IMR-90 (cell line): ENCODE measurements around the gene FBXL7. TPM values are rescaled to one million over a fixed set of nuclear protein-coding genes. Genes with fewer than 3 reads are reported as not detected.

ENCODE experiments used
- ATAC-seq: fragments of 200-7000 bp; cut with Tn5 transposase; 2 replicates; pipeline ENCODE4 v1.9.1; 2020; ENCODE audit warnings: low read depth, mild to moderate bottlenecking, moderate library complexity
- BruUV-seq: library from RNA; stranded (reverse); fragments of 400-500 nt; replicated peaks from 2 replicates; lab custom pipeline; 2021; lab: Mats Ljungman, UMichigan
- CTCF ChIA-PET: fragments of 300-600 bp; formaldehyde crosslinking; extraction: SDS; loops from one replicate; lab custom pipeline; 2021; ENCODE audit warnings: antibody characterized with exemption; lab: Yijun Ruan, JAX
- POLR2A ChIA-PET: fragments of 300-600 bp; sonication (Branson Sonifier 250); formaldehyde crosslinking; loops from one replicate; lab custom pipeline; 2022; ENCODE audit warnings: antibody characterized with exemption; ENCODE audit not compliant: unreplicated experiment; lab: Charles Lee
- DNase-seq: peaks from one replicate; pipeline ENCODE4 v3.0.0; 2013
- H2AFZ ChIP-seq: replicated peaks from 2 replicates; pipeline ENCODE3; 2013; ENCODE audit warnings: low read length, mild to moderate bottlenecking; ENCODE audit not compliant: poor library complexity
- H2AK5ac ChIP-seq: 2 replicates; pipeline ENCODE4 v1.6.1; 2013; ENCODE audit warnings: low read depth, low read length, inconsistent platforms
- H2AK9ac ChIP-seq: replicated peaks from 2 replicates; pipeline ENCODE3; 2013; ENCODE audit warnings: mild to moderate bottlenecking, low read depth, low read length, moderate library complexity; ENCODE audit not compliant: poor library complexity
- H2BK120ac ChIP-seq: 2 replicates; pipeline ENCODE4 v1.6.1; 2013; ENCODE audit warnings: low read depth, low read length, inconsistent platforms
- H2BK15ac ChIP-seq: 3 replicates; pipeline ENCODE4 v1.6.1; 2013; ENCODE audit warnings: low read depth, low read length, inconsistent platforms
- H2BK20ac ChIP-seq: 2 replicates; pipeline ENCODE4 v1.6.1; 2013; ENCODE audit warnings: low read depth, mild to moderate bottlenecking, inconsistent platforms, low read length, moderate library complexity
- H2BK5ac ChIP-seq: 2 replicates; pipeline ENCODE4 v1.6.1; 2013; ENCODE audit warnings: mild to moderate bottlenecking, low read depth, low read length, inconsistent platforms; ENCODE audit not compliant: poor library complexity, severe bottlenecking
- H3K14ac ChIP-seq: replicated peaks from 2 replicates; pipeline ENCODE4 v1.6.1; 2013; ENCODE audit warnings: low read depth, low read length, inconsistent platforms
- H3K18ac ChIP-seq: 2 replicates; pipeline ENCODE4 v1.6.1; 2013; ENCODE audit warnings: low read depth, low read length, control low read depth
- H3K23ac ChIP-seq: 2 replicates; pipeline ENCODE4 v1.6.1; 2013; ENCODE audit warnings: low read depth, low read length, inconsistent platforms
- H3K27ac ChIP-seq: 2 replicates; pipeline ENCODE4 v1.5.1; 2013; ENCODE audit warnings: mild to moderate bottlenecking, control low read depth, low read length; ENCODE audit not compliant: insufficient read depth
- H3K27me3 ChIP-seq: 2 replicates; pipeline ENCODE4 v1.6.1; 2013; ENCODE audit warnings: low read length; ENCODE audit not compliant: control insufficient read depth, insufficient read depth
- H3K36me3 ChIP-seq: 2 replicates; pipeline ENCODE4 v1.6.1; 2013; ENCODE audit warnings: low read length, mixed read lengths; ENCODE audit not compliant: control insufficient read depth, insufficient read depth
- H3K4ac ChIP-seq: 2 replicates; pipeline ENCODE4 v1.6.1; 2013; ENCODE audit warnings: low read depth, low read length, inconsistent platforms
- H3K4me1 ChIP-seq: 2 replicates; pipeline ENCODE4 v1.6.1; 2013; ENCODE audit warnings: low read length, mixed read lengths; ENCODE audit not compliant: control insufficient read depth, insufficient read depth
- H3K4me2 ChIP-seq: 2 replicates; pipeline ENCODE4 v1.6.1; 2013; ENCODE audit warnings: low read depth, mild to moderate bottlenecking, control low read depth, low read length, moderate library complexity
- H3K4me3 ChIP-seq: 2 replicates; pipeline ENCODE4 v1.5.1; 2013; ENCODE audit warnings: low read depth, mild to moderate bottlenecking, control low read depth, low read length, moderate library complexity; ENCODE audit not compliant: insufficient read depth
- H3K56ac ChIP-seq: 2 replicates; pipeline ENCODE4 v1.6.1; 2013; ENCODE audit warnings: low read length, inconsistent platforms; ENCODE audit not compliant: insufficient read depth; ENCODE audit errors: extremely low read depth
- H3K79me1 ChIP-seq, 2 experiments: 2 replicates each; pipeline ENCODE4 v1.6.1; 2013; ENCODE audit warnings: low read length in 2 of 2, inconsistent platforms in 1 of 2, low read depth in 1 of 2
- H3K9ac ChIP-seq: 2 replicates; pipeline ENCODE4 v1.6.1; 2013; ENCODE audit warnings: low read depth, low read length, control low read depth
- H3K9me1 ChIP-seq: 2 replicates; pipeline ENCODE4 v1.6.1; 2013; ENCODE audit warnings: low read length, inconsistent platforms; ENCODE audit not compliant: insufficient read depth
- H3K9me3 ChIP-seq: 2 replicates; pipeline ENCODE4 v1.6.1; 2013; ENCODE audit warnings: low read length; ENCODE audit not compliant: control insufficient read depth, insufficient read depth
- H4K20me1 ChIP-seq: 2 replicates; pipeline ENCODE4 v1.6.1; 2013; ENCODE audit warnings: low read length, inconsistent platforms; ENCODE audit not compliant: insufficient read depth
- H4K5ac ChIP-seq: 2 replicates; pipeline ENCODE4 v1.6.1; 2013; ENCODE audit warnings: mild to moderate bottlenecking, low read depth, low read length, control low read depth
- H4K8ac ChIP-seq, 2 experiments: 2 replicates each; pipeline ENCODE4 v1.6.1; 2013; ENCODE audit warnings: low read depth in 2 of 2, low read length in 2 of 2, control low read depth in 1 of 2, inconsistent platforms in 1 of 2
- H4K91ac ChIP-seq: 2 replicates; pipeline ENCODE4 v1.6.1; 2013; ENCODE audit warnings: low read depth, low read length, inconsistent platforms; ENCODE audit not compliant: insufficient read depth
- FOS ChIP-seq: fragments of 150-350 bp; IDR thresholded peaks from 2 replicates; pipeline ENCODE4 v1.6.1; 2016; ENCODE audit warnings: low read depth, low read length
- RFX5 ChIP-seq: IDR thresholded peaks from 2 replicates; pipeline ENCODE4 v1.8.0; 2012; ENCODE audit warnings: low read depth, mild to moderate bottlenecking, low read length, moderate library complexity
- WGBS, 2 experiments: methylation state at CpG; one replicate each; pipeline versions ENCODE4 v1.1.5 to v1.1.7; 2013; ENCODE audit warnings: missing lambda C conversion rate in 2 of 2; ENCODE audit not compliant: insufficient read length in 1 of 2; ENCODE audit errors: extremely low coverage in 2 of 2; 5-methylcytosine and 5-hydroxymethylcytosine counted together
- dilution Hi-C: fragments of 300-500 bp; cut with HindIII; formaldehyde crosslinking; loops from one replicate; pipeline ENCODE4 v1.14.3; 2018; ENCODE audit warnings: low sequenced_read_pairs; ENCODE audit not compliant: unreplicated experiment
- in situ Hi-C: fragments of 300-500 bp; cut with MboI; formaldehyde crosslinking; loops from 3 replicates; pipeline ENCODE4 v1.14.3; 2019; ENCODE audit warnings: low sequenced_read_pairs, inconsistent platforms, mixed read lengths
- intact Hi-C: fragments of 100-400 bp; cut with micrococcal nuclease; formaldehyde crosslinking; loops from 2 replicates; pipeline ENCODE4 v1.10.0; 2022
- polyA plus RNA-seq, 3 experiments: library from polyadenylated mRNA; depleted of rRNA; stranded (reverse); fragments of >200 nt; gene quantifications; 2 replicates each; pipeline ENCODE4 v1.2.3, GENCODE V29; 2012; ENCODE audit warnings: low replicate concordance in 1 of 3
- total RNA-seq: library from RNA; depleted of rRNA; stranded (reverse); fragments of >200 nt; gene quantifications from 2 replicates; pipeline ENCODE4 v1.2.3, GENCODE V29; 2012

Gene FBXL7
- total and polyA plus RNA-seq, 2 of the 4 experiments (the other 2 are of a cell fraction) = 4.1 to 10.2 TPM

GRCh38 chr5:15707631-15708030 lies 207.7 kb downstream of the FBXL7 start:
- H3K27me3 ChIP-seq = no peaks in the 10 kb centered on the region
- no peak overlapping the region for H3K14ac ChIP-seq
- H4K8ac ChIP-seq = no peak overlapping the region
- H3K36me3 ChIP-seq = no peaks in the 10 kb centered on the region
- POLR2A ChIA-PET = no interaction called here
- TF ChIP-seq RFX5 (no peak), FOS (no peak)
- CTCF ChIA-PET = no interaction called here
- H4K5ac ChIP-seq = no peak overlapping the region
- H2AK9ac ChIP-seq = no peak overlapping the region
- H3K27ac ChIP-seq = no peak overlapping the region
- peaks cover 2% of the 10 kb centered on the region; the same call in 1 of the 2 replicates for H3K4me1 ChIP-seq
- no peaks in the 10 kb centered on the region for H3K9me3 ChIP-seq
- no peak overlapping the region for H2BK20ac ChIP-seq
- in situ Hi-C loops (no loop called here), dilution Hi-C loops (no loop called here), intact Hi-C loops (no loop called here)
- no peak overlapping the region for H2BK120ac ChIP-seq
- no CpG with 5 or more reads among the region's 2 CpGs for WGBS, 2 experiments
- H3K9ac ChIP-seq = no peak overlapping the region
- H3K4me3 ChIP-seq = no peak overlapping the region
- no peak overlapping the region for H3K18ac ChIP-seq
- no TSS peak for BruUV-seq
- DNase-seq (no peak), ATAC-seq (no peak)
- no peak overlapping the region for H2BK5ac ChIP-seq
- no peak overlapping the region for H3K23ac ChIP-seq
- H3K4me2 ChIP-seq = no peak overlapping the region
- H3K56ac ChIP-seq = no peak overlapping the region
- H4K20me1 ChIP-seq = 0 out of 2 replicates have a peak, but pooled peaks cover 3% of the 10 kb centered on the region
- H2AK5ac ChIP-seq = no peak overlapping the region
- H3K79me1 ChIP-seq = peaks cover 15 to 18% of the 10 kb centered on the region in 2 experiments; a peak in 2 of 4 replicates
- H3K9me1 ChIP-seq = peaks cover 6% of the 10 kb centered on the region; the same call in 1 of the 2 replicates
- no peak overlapping the region for H2BK15ac ChIP-seq
- no peak overlapping the region for H2AFZ ChIP-seq
- no peak overlapping the region for H3K4ac ChIP-seq
- H4K91ac ChIP-seq = no peak overlapping the region
